HG02973 (cell line): ENCODE results near the gene PIAS1.
"Not testable (repeated sequence)": the region's sequence is repeated elsewhere in the genome, so short reads cannot be mapped to it uniquely, and the experiment has no call there.

Experiments used
- ATAC-seq: cut with Tn5 transposase; IDR thresholded peaks from one replicate; pipeline ENCODE4 v1.9.1; 2021; ENCODE audit warnings: moderate library complexity; ENCODE audit not compliant: unreplicated experiment

The PIAS1 gene

DNA sequence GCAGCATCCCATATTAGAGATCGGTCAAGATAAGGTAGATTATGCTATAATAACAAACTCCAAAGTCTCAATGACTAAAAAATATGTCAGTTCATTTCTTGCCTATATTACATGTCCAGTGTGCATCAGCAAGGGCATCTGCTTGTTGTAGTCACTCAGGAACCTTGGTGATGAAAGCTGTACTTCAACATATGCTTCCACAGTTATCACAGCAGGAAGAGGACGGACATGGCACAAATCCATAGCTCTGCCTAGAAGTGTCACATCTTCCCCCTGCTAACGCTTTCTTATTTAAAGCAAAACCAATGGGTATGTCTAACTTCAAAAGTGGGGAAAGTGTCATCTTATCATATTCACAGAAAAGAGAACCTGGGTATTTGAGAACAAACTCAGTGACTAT is 20.0 kb upstream of the PIAS1 start:
- ATAC-seq: no peak

DNA sequence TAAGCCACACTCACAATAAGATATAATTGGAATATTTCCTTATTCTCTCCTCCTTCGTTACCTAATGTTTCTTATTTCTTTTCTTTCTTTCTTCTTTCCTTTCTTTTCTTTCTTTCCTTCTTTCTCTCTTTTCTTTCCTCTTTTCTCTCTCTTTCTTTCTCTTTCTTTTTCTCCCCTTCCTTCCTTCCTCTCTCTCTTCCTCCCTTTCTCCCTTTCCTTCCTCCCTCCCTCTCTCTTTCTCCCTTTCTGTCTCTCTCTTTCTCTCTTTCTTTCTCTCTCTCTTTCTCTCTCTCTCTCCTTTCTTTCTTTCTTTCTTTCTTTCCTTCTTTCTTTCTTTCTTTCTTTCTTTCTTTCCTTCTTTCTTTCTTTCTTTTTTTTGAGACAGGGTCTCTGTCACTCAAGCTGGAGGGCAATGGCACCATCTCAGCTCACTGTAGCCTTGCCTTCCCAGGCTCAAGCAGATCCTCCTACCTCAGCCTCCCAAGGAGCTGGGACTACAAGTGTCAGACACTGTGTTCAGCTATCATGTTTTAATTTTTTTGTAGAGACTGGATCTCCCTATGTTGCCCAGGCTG is 19.3 kb upstream of the PIAS1 start:
- no peak for ATAC-seq

DNA sequence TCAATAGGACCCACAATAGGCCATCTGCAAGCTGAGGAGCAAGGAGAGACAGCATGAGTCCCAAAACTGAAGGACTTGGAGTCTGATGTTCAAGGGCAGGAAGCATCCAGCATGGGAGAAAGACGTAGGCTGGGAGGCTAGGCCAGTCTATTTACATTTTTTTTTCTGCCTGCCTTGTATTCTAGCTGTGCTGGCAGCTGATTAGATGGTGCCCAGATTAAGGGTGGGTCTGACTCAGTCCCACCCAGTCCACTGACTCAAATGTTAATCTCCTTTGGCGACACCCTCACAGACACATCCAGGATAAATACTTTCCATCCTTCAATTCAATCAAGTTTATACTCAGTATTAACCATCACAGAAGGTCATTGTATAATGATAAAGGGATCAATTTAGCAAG is 15.9 kb upstream of the PIAS1 start:
- ATAC-seq: no peak

- no peak for ATAC-seq
These were observed 14.0 kb upstream of the PIAS1 start for GRCh38 chr15:68040144-68040543.

GRCh38 chr15:68042156-68042854 is 11.8 kb upstream of the PIAS1 start:
- ATAC-seq: no peak

DNA sequence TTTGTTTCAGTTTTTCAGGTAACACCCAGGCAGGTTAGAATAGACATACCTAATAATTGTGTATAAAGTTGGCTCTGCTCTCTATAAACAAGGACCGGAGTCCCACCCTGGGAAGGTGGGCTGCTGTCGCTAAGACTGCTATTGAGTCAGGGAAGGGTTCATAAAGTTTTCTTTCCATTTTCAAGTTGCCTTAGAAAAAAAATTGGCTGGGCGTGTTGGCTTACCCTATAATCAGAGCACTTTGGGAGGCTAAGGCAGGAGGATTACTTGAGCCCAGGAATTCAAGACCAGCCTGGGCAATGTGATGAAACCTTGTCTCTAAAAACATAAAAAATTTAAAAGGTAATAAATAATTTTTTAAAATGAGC is 11.3 kb upstream of the PIAS1 start:
- ATAC-seq: no peak

- ATAC-seq: no peak
These were observed 8.5 kb upstream of the PIAS1 start for GRCh38 chr15:68045289-68046265.

DNA sequence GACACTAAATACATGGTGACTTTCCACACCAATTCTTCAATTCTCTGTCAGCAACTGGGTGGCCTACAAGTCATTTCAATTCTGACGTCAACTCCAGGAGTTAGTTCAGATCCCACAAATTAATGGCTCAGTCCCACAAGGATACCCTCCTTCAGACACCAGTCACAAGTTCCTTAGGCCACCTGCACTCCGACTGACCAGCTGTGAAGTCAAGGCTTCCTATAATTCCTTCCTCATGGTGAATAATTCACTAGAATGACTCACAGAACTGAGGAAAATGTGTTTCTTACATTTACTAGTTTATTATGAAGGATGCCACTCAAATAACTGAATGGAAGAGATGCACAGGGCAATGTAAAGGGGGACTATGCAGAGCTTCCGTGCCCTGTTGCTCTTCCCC is 6.3 kb upstream of the PIAS1 start:
- ATAC-seq: no peak

DNA sequence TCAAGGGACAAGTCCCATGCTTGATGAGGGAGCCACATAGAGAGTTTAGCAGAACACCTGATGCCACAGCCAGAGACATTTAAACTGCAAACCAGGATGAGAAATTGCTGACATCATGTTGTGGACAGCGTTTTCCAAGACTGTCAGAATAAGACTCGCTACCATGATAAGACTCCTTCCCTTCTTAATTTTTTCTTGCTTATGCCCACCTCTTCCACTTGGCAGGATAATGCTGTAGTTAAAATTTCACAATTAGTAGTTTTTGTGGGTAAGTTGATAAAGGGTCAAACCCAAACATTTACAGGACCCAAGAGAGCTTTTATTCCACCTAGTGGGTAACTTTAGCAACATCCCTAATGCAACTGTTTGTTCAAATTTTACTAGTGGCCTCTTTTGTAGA is 3.0 kb upstream of the PIAS1 start:
- ATAC-seq: no peak

- no peak for ATAC-seq
These were observed 2.2 kb upstream of the PIAS1 start for GRCh38 chr15:68051907-68052306.

DNA sequence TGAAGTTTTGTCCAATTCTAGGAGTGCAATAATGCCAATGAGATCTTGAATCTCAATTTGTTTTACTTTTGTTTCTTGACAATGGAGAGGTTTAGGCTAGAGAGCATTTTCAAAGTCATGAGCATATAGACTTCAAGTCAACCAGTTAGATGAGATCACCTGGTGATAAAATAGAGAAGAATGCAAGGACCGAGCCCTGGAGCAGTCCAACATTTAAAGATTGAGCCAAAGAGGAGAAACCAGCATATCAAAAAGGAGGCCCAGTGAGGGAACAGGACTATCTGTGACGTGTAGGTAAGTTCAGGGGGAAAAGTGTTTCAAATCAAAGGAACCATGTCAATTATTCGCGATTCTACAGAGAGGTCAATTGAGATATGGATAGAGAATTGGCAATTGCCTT is 1.7 kb upstream of the PIAS1 start:
- no peak for ATAC-seq

- no peak for ATAC-seq
These were observed 1.1 kb upstream of the PIAS1 start for GRCh38 chr15:68053001-68053400.

GRCh38 chr15:68054628-68055223 is 611 bp downstream of the PIAS1 start:
- peak; percentile 16 for ATAC-seq

DNA sequence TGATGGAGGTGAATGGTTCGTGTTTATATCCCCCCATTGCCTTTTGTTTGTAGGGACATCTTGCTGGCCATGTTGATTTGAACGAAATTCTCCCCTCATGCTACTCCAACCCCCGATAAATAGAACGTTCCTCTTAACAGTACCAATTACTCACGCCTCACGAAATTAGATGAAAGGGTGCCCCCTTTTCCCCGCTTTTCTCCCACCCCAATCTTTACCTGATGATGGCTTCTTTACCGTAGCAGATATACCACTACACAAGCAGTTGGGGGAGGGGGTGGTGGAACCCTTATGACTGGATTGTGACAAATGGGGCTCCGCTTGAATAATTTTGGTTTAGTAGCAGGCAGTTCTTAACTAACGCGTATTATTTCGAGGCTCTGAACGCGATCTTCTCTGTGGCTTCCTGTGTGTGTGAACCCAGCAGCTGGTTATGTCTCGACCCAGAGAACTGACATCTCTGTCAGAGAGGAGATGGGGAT is 1.1 kb downstream of the PIAS1 start:
- peak; percentile 33 for ATAC-seq

- no peak for ATAC-seq
These were observed 2.2 kb downstream of the PIAS1 start for GRCh38 chr15:68056097-68056865.

DNA sequence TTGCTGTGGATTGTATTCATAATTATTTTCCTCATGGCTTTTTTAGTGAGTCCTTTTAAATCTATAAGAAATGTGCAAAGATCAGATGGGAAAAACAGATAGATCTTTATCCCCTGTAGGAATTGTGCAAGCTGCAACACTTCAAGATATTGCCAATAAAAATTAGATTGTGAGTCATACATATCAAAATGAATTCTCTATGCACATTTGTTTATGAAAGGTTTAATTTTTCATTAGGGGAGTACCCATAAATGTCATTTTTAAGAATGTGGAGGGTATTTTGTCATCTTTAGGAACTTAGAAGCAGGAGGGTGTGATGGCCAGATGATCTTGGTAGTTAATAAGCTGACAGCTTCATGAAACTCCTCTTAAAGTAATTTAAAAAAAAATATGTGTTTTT is 2.9 kb downstream of the PIAS1 start:
- no peak for ATAC-seq

DNA sequence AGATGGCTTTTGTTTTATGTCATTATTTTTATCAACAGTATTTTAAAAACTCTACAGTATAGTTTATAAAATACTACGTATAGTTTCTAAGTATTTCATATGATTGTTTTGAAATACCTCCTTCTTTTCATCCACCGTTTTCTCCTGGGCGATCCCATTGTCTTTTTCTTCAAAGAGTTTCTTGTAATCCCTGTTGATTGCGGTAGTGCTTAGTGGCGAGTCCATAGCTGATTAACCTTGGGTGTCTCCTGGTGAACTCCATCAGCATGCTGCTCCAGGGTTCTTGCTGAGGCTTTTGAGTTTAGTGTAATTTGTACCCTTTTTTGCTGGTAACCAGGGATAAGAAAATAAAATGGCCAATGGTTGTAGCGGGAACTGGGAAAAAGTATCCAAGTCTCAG is 3.6 kb downstream of the PIAS1 start:
- ATAC-seq: no peak

GRCh38 chr15:68058970-68059369 is 4.9 kb downstream of the PIAS1 start:
- ATAC-seq: not testable (repeated sequence)

GRCh38 chr15:68059630-68060029 is 5.5 kb downstream of the PIAS1 start:
- no peak for ATAC-seq

DNA sequence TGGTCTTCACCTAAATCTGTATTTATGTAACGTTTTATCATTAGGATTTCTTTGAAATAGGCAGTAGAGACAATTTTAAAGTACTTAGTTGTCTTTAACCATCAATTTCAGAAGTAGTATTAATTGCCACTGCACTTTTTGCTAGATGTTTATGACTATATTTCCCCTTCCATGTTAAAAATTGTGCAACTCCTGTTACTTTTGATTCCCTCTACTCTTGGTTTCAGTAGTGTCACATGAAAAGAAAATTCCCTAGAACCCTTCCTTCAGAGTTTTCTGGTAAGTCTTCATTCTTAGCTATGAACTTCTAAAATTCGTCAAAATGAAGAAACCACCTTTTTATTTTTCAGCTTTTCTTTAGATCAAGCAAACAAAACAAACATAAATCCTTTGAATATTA is 7.1 kb downstream of the PIAS1 start:
- ATAC-seq: no peak

- ATAC-seq: no peak
These were observed 7.5 kb downstream of the PIAS1 start for GRCh38 chr15:68061602-68062001.
